ENCODE results near the gene BBS9.
"Not testable (repeated sequence)": the region's sequence is repeated elsewhere in the genome, so short reads cannot be mapped to it uniquely, and the experiment has no call there.

The BBS9 gene

GRCh38 chr7:33500703-33501701 is 371.6 kb downstream of the BBS9 start:
- no peak for DNase-seq (ENCODE audit: low read depth)

- no peak for DNase-seq (ENCODE audit: low read depth)
Observed at GRCh38 chr7:33503014-33503413, 373.6 kb downstream of the BBS9 start.

- no peak for DNase-seq (ENCODE audit: low read depth)
Observed at GRCh38 chr7:33503736-33504135, 374.4 kb downstream of the BBS9 start.

- no peak for DNase-seq (ENCODE audit: low read depth)
Observed at GRCh38 chr7:33504266-33504665, 374.9 kb downstream of the BBS9 start.

- DNase-seq (ENCODE audit: low read depth), result no peak
Observed at GRCh38 chr7:33509206-33509605, 379.8 kb downstream of the BBS9 start.

GRCh38 chr7:33511778-33512177 is 382.4 kb downstream of the BBS9 start:
- DNase-seq (ENCODE audit: low read depth), result no peak

GRCh38 chr7:33516568-33516967 is 387.2 kb downstream of the BBS9 start:
- DNase-seq (ENCODE audit: low read depth), result no peak

GRCh38 chr7:33517191-33517590 is 387.8 kb downstream of the BBS9 start:
- no peak for DNase-seq (ENCODE audit: low read depth)

GRCh38 chr7:33527008-33527407 is 397.6 kb downstream of the BBS9 start:
- not testable (repeated sequence) for DNase-seq (ENCODE audit: low read depth)

GRCh38 chr7:33527613-33528012 is 398.2 kb downstream of the BBS9 start:
- not testable (repeated sequence) for DNase-seq (ENCODE audit: low read depth)

GRCh38 chr7:33529070-33529469 is 399.7 kb downstream of the BBS9 start:
- no peak for DNase-seq (ENCODE audit: low read depth)

GRCh38 chr7:33530664-33531063 is 401.3 kb downstream of the BBS9 start:
- DNase-seq (ENCODE audit: low read depth), result no peak

GRCh38 chr7:33531888-33532287 is 402.5 kb downstream of the BBS9 start:
- DNase-seq (ENCODE audit: low read depth), result no peak

GRCh38 chr7:33534833-33535232 is 405.5 kb downstream of the BBS9 start:
- no peak for DNase-seq (ENCODE audit: low read depth)

GRCh38 chr7:33535989-33536388 is 406.6 kb downstream of the BBS9 start:
- DNase-seq (ENCODE audit: low read depth), result no peak

- no peak for DNase-seq (ENCODE audit: low read depth)
Observed at GRCh38 chr7:33536398-33537103, 407.2 kb downstream of the BBS9 start.

GRCh38 chr7:33537104-33537477 is 407.7 kb downstream of the BBS9 start:
- DNase-seq (ENCODE audit: low read depth), result no peak

- no peak for DNase-seq (ENCODE audit: low read depth)
Observed at GRCh38 chr7:33539198-33539597, 409.8 kb downstream of the BBS9 start.

GRCh38 chr7:33539659-33540400 is 410.5 kb downstream of the BBS9 start:
- DNase-seq (ENCODE audit: low read depth), result no peak

- DNase-seq (ENCODE audit: low read depth), result no peak
Observed at GRCh38 chr7:33547880-33548279, 418.5 kb downstream of the BBS9 start.

- DNase-seq (ENCODE audit: low read depth), result no peak
Observed at GRCh38 chr7:33550363-33550762, 421.0 kb downstream of the BBS9 start.

- DNase-seq (ENCODE audit: low read depth), result no peak
Observed at GRCh38 chr7:33550979-33551378, 421.6 kb downstream of the BBS9 start.
